ENCODE results near the gene UNC5A. TPM values are rescaled to one million over a fixed set of nuclear protein-coding genes. Genes with fewer than 3 reads are reported as not detected.

Gene UNC5A
- total RNA-seq, 1 experiment from 2014 or later, result not detected

DNA sequence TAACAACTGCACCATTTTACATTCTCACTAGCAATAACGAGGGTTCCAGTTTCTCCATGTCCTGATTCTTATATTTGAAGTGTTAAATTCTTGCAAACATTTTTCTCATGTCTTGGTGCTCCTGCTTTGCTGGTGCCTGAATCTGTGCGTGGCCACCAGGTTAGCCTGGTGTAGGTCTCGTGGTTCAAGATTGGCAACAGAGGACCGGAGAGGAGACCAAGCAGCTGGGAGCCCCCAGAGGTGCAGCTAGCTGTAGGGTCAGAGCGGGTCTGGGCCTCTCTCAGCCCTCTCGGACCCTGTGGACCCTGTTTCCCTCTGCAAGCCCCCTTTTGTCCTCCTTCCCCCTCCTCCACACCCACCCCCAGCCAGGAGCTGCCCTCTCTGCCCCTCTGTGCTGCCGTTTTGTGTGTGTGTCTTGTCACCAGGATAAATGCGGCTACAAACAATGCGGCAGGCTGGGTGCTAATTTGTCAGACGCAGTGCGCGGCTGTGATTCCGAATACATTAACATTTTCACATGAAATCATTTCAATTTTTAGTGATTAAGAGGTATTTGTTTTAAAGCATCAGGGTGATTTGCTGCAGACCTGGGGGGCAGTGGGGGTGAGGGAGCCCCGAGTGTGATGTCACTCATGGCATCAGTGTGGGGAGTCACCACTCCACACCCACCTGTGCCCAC is 17.5 kb downstream of the UNC5A start:
- Histone ChIP-seq H3K36me3 (ENCODE audit: insufficient read depth, low read length) (no peaks in the 10 kb centered on the region), H2AFZ (ENCODE audit: low read length) (no peak overlapping the region), H3K9ac (ENCODE audit: low read length) (no peak overlapping the region), H4K20me1 (ENCODE audit: insufficient read depth, low read depth, low read length) (no peaks in the 10 kb centered on the region), H3K9me3 (ENCODE audit: low read length) (no peaks in the 10 kb centered on the region), H3K79me2 (ENCODE audit: low read length) (no peaks in the 10 kb centered on the region), H3K27me3 (ENCODE audit: low read length) (no peaks in the 10 kb centered on the region), H3K9me2 (replicated peaks; ENCODE audit: insufficient read depth, low read length) (no peaks in the 10 kb centered on the region), H3K4me2 (ENCODE audit: low read depth, low read length, poor library complexity, severe bottlenecking) (no peak overlapping the region), H3K4me3 (ENCODE audit: low read length) (no peak overlapping the region), H3K27ac (ENCODE audit: low read length) (no peak overlapping the region), H3K4me1 (ENCODE audit: low read length) (no peaks in the 10 kb centered on the region)
- no peak for DNase-seq

DNA sequence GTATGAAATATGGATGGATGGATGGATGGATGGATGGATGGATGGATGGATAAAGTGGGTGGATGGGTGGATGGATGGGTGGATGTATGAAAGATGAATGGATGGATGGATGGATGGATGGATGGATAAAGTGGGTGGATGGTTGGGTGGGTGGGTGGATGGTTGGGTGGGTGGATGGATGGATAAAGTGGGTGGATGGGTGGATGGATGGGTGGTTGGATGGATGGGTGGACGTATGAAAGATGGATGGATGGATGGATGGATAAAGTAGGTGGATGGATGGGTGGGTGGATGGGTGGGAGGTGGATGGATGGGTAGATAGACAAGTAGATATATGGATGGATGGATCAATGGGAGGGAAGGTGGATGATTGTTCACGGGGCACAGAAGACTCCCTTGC is 19.0 kb downstream of the UNC5A start:
- H3K9ac ChIP-seq (ENCODE audit: low read length), result no peak overlapping the region
- no peak overlapping the region for H3K4me3 ChIP-seq (ENCODE audit: low read length)
- H4K20me1 ChIP-seq (ENCODE audit: insufficient read depth, low read depth, low read length), result no peaks in the 10 kb centered on the region
- DNase-seq, result no peak
- no peaks in the 10 kb centered on the region for H3K9me3 ChIP-seq (ENCODE audit: low read length)
- H3K27ac ChIP-seq (ENCODE audit: low read length), result no peak overlapping the region
- H3K27me3 ChIP-seq (ENCODE audit: low read length), result no peaks in the 10 kb centered on the region
- no peak overlapping the region for H2AFZ ChIP-seq (ENCODE audit: low read length)
- H3K4me1 ChIP-seq (ENCODE audit: low read length), result no peaks in the 10 kb centered on the region
- no peaks in the 10 kb centered on the region for H3K36me3 ChIP-seq (ENCODE audit: insufficient read depth, low read length)
- H3K79me2 ChIP-seq (ENCODE audit: low read length), result no peaks in the 10 kb centered on the region
- H3K9me2 ChIP-seq (replicated peaks; ENCODE audit: insufficient read depth, low read length), result no peaks in the 10 kb centered on the region
- no peak overlapping the region for H3K4me2 ChIP-seq (ENCODE audit: low read depth, low read length, poor library complexity, severe bottlenecking)

DNA sequence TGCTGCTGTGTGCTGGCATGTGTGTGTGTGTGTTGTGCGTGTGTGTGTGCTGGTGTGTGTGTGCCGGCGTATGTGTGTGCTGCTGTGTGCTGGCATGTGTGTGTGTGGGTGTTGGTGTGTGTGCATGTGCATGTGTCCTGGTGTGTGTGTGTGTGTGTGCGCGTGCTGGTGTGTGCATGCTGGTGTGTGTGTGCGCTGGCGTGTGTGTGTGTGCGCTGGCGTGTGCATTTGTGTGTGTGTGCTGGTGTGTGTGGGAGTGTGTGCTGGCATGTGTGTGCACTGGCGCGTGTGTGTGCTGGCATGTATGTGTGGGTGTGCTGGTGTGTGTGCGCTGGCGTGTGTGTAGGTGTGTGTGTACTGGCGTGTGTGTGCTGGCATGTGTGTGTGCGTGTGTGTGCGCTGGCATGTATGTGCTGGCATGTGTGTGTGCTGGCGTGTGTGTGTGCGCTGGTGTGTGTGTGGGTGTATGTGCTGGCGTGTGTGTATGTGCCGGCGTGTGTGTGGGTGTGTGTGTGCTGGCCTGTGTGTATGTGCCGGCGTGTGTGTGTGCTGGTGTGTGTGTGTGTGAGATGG is 20.1 kb downstream of the UNC5A start:
- Histone ChIP-seq H2AFZ (ENCODE audit: low read length) (no peak overlapping the region), H3K27ac (ENCODE audit: low read length) (no peak overlapping the region), H3K9me3 (ENCODE audit: low read length) (no peaks in the 10 kb centered on the region), H3K4me2 (ENCODE audit: low read depth, low read length, poor library complexity, severe bottlenecking) (no peak overlapping the region), H3K27me3 (ENCODE audit: low read length) (no peaks in the 10 kb centered on the region), H3K36me3 (ENCODE audit: insufficient read depth, low read length) (no peaks in the 10 kb centered on the region), H4K20me1 (ENCODE audit: insufficient read depth, low read depth, low read length) (no peaks in the 10 kb centered on the region), H3K79me2 (ENCODE audit: low read length) (no peaks in the 10 kb centered on the region), H3K4me1 (ENCODE audit: low read length) (no peaks in the 10 kb centered on the region), H3K9me2 (replicated peaks; ENCODE audit: insufficient read depth, low read length) (no peaks in the 10 kb centered on the region), H3K9ac (ENCODE audit: low read length) (no peak overlapping the region), H3K4me3 (ENCODE audit: low read length) (no peak overlapping the region)
- no peak for DNase-seq

DNA sequence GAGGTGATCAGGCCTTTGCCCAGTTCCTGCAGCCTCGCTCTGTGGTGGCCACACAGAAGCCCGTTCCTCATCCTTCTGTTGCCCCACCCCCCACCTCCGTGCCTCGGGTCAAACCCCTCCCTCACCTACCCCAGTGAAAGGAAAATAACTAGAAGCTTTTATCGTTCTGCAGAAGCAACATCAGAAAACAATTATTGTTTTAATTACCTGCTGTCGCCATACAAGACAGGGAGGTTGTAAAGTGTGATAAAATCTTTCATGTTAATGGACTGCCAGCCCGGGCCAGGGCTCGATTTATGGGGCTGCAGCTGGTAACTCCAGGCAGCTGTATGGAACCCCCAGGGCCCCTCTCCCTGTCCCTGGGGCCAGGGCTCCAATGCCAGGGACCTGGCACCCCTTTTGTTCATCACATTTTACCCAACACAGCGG is 20.6 kb downstream of the UNC5A start:
- Histone ChIP-seq H3K9me3 (ENCODE audit: low read length) (no peaks in the 10 kb centered on the region), H3K4me3 (ENCODE audit: low read length) (no peak overlapping the region), H3K79me2 (ENCODE audit: low read length) (no peaks in the 10 kb centered on the region), H3K4me2 (ENCODE audit: low read depth, low read length, poor library complexity, severe bottlenecking) (no peak overlapping the region), H2AFZ (ENCODE audit: low read length) (no peak overlapping the region), H3K4me1 (ENCODE audit: low read length) (no peaks in the 10 kb centered on the region), H3K27ac (ENCODE audit: low read length) (no peak overlapping the region), H4K20me1 (ENCODE audit: insufficient read depth, low read depth, low read length) (no peaks in the 10 kb centered on the region), H3K36me3 (ENCODE audit: insufficient read depth, low read length) (no peaks in the 10 kb centered on the region), H3K27me3 (ENCODE audit: low read length) (no peaks in the 10 kb centered on the region), H3K9ac (ENCODE audit: low read length) (no peak overlapping the region), H3K9me2 (replicated peaks; ENCODE audit: insufficient read depth, low read length) (no peaks in the 10 kb centered on the region)
- no peak for DNase-seq

DNA sequence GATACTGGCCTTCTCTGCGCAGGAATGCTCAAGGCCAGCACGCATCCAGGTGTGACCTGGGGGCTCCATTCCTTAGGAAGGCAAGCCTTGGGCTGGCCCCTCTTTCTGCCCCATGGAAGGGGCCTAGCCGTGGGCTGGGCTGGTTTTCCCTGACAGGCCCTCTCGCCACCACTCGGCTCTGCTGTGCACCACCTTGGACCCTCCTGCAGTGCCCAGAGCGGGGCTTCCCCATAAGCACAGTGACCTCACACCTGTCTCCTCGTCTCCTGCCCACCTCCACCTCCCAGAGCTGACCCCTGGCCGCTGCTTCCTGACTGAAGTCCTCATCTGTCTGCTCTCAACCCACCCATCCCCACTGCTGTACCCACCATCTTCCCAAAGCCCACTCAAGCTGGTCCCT is 21.1 kb downstream of the UNC5A start:
- Histone ChIP-seq H3K36me3 (ENCODE audit: insufficient read depth, low read length) (no peaks in the 10 kb centered on the region), H3K4me2 (ENCODE audit: low read depth, low read length, poor library complexity, severe bottlenecking) (no peak overlapping the region), H3K27ac (ENCODE audit: low read length) (no peak overlapping the region), H3K9me2 (replicated peaks; ENCODE audit: insufficient read depth, low read length) (no peaks in the 10 kb centered on the region), H3K4me3 (ENCODE audit: low read length) (no peak overlapping the region), H4K20me1 (ENCODE audit: insufficient read depth, low read depth, low read length) (no peaks in the 10 kb centered on the region), H3K79me2 (ENCODE audit: low read length) (no peaks in the 10 kb centered on the region), H3K27me3 (ENCODE audit: low read length) (no peaks in the 10 kb centered on the region), H3K9me3 (ENCODE audit: low read length) (no peaks in the 10 kb centered on the region), H2AFZ (ENCODE audit: low read length) (no peak overlapping the region), H3K9ac (ENCODE audit: low read length) (no peak overlapping the region), H3K4me1 (ENCODE audit: low read length) (no peaks in the 10 kb centered on the region)
- no peak for DNase-seq

DNA sequence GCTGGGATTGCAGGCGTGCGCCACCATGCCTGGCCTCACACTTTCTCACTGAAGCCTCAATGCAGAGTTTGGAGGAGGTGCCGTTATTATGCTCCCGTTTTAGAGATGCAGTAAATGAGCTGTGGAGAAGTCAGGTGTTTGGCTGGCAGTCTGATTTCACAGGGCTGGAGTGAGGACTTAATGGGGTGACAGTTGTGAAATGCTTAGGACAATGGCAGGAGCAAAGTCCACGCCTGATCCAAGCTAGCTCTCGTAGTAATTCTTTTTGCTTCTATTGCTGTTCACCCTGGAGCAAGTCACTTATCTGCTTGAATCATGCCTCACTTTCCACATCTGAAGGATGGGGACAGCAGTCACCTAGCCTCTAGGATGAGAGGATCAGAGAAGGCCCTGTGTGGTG is 21.8 kb downstream of the UNC5A start:
- H3K9me3 ChIP-seq (ENCODE audit: low read length), result no peaks in the 10 kb centered on the region
- no peak overlapping the region for H3K4me2 ChIP-seq (ENCODE audit: low read depth, low read length, poor library complexity, severe bottlenecking)
- no peaks in the 10 kb centered on the region for H3K4me1 ChIP-seq (ENCODE audit: low read length)
- no peak overlapping the region for H3K4me3 ChIP-seq (ENCODE audit: low read length)
- no peak overlapping the region for H3K27ac ChIP-seq (ENCODE audit: low read length)
- no peak for DNase-seq
- no peaks in the 10 kb centered on the region for H3K36me3 ChIP-seq (ENCODE audit: insufficient read depth, low read length)
- H3K9me2 ChIP-seq (replicated peaks; ENCODE audit: insufficient read depth, low read length), result no peaks in the 10 kb centered on the region
- no peaks in the 10 kb centered on the region for H3K79me2 ChIP-seq (ENCODE audit: low read length)
- no peak overlapping the region for H3K9ac ChIP-seq (ENCODE audit: low read length)
- H2AFZ ChIP-seq (ENCODE audit: low read length), result no peak overlapping the region
- no peaks in the 10 kb centered on the region for H4K20me1 ChIP-seq (ENCODE audit: insufficient read depth, low read depth, low read length)
- no peaks in the 10 kb centered on the region for H3K27me3 ChIP-seq (ENCODE audit: low read length)

DNA sequence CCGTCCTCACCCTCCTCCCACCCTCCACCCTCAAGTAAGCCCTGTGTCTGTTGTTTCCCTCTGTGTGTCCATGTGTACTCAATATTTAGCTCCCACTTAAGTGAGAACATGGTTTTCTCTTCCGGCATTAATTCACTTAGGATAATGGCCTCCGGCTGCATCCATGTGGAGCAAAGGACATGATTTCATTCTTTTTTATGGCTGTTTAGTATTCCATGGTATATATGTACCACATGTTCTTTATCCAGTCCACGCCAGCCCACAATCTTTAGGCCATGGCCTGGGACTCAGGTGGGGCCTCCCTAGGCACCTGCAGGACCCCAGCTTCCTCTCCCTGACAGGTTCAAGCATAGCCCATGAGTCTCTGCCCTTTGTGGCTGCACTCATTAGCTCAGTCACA is 22.9 kb downstream of the UNC5A start:
- Histone ChIP-seq H3K36me3 (ENCODE audit: insufficient read depth, low read length) (no peaks in the 10 kb centered on the region), H3K79me2 (ENCODE audit: low read length) (no peaks in the 10 kb centered on the region), H3K4me1 (ENCODE audit: low read length) (no peaks in the 10 kb centered on the region), H3K9me2 (replicated peaks; ENCODE audit: insufficient read depth, low read length) (no peaks in the 10 kb centered on the region), H2AFZ (ENCODE audit: low read length) (no peak overlapping the region), H3K27me3 (ENCODE audit: low read length) (no peaks in the 10 kb centered on the region), H3K4me3 (ENCODE audit: low read length) (no peak overlapping the region), H3K9me3 (ENCODE audit: low read length) (no peaks in the 10 kb centered on the region), H3K27ac (ENCODE audit: low read length) (no peak overlapping the region), H3K9ac (ENCODE audit: low read length) (no peak overlapping the region), H3K4me2 (ENCODE audit: low read depth, low read length, poor library complexity, severe bottlenecking) (no peak overlapping the region), H4K20me1 (ENCODE audit: insufficient read depth, low read depth, low read length) (no peaks in the 10 kb centered on the region)
- DNase-seq, result no peak

DNA sequence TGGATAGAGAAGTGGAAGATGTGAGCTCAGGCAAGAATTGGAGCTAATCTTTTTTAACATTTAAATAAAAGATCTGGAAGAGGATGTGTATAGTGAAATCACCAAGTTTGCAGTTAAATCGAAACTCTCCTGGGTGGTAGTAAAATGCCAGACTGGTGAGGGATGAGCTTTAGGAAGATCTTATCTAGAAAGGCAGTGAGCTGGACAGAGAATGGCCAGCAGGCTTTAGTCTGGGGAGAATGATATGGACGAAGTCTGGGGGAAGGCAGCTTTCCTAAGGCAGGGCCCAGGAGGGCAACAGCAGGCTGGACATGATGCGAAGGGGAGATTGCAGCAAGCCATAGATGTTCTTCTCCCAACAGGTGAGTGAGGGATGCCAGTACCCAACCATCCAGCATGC is 25.6 kb downstream of the UNC5A start:
- Histone ChIP-seq H3K36me3 (ENCODE audit: insufficient read depth, low read length) (no peaks in the 10 kb centered on the region), H3K27ac (ENCODE audit: low read length) (no peak overlapping the region), H3K9me3 (ENCODE audit: low read length) (no peaks in the 10 kb centered on the region), H3K4me2 (ENCODE audit: low read depth, low read length, poor library complexity, severe bottlenecking) (no peak overlapping the region), H3K4me1 (ENCODE audit: low read length) (no peaks in the 10 kb centered on the region), H3K79me2 (ENCODE audit: low read length) (no peaks in the 10 kb centered on the region), H3K9ac (ENCODE audit: low read length) (no peak overlapping the region), H3K27me3 (ENCODE audit: low read length) (no peaks in the 10 kb centered on the region), H2AFZ (ENCODE audit: low read length) (no peak overlapping the region), H3K9me2 (replicated peaks; ENCODE audit: insufficient read depth, low read length) (no peaks in the 10 kb centered on the region), H3K4me3 (ENCODE audit: low read length) (no peak overlapping the region), H4K20me1 (ENCODE audit: insufficient read depth, low read depth, low read length) (no peaks in the 10 kb centered on the region)
- no peak for DNase-seq
